Stimulated activated CD8-positive, alpha-beta memory T cell treated with anti-CD3 and anti-CD28 coated beads, Interleukin-15, amount 100 ng/mL, for 1 hour (primary cell): ENCODE measurements around the gene GATA3.

Experiments used
- DNase-seq: peaks from one replicate; pipeline ENCODE4 v3.0.0-alpha.2; 2020; ENCODE audit warnings: low read depth

The GATA3 gene

DNA sequence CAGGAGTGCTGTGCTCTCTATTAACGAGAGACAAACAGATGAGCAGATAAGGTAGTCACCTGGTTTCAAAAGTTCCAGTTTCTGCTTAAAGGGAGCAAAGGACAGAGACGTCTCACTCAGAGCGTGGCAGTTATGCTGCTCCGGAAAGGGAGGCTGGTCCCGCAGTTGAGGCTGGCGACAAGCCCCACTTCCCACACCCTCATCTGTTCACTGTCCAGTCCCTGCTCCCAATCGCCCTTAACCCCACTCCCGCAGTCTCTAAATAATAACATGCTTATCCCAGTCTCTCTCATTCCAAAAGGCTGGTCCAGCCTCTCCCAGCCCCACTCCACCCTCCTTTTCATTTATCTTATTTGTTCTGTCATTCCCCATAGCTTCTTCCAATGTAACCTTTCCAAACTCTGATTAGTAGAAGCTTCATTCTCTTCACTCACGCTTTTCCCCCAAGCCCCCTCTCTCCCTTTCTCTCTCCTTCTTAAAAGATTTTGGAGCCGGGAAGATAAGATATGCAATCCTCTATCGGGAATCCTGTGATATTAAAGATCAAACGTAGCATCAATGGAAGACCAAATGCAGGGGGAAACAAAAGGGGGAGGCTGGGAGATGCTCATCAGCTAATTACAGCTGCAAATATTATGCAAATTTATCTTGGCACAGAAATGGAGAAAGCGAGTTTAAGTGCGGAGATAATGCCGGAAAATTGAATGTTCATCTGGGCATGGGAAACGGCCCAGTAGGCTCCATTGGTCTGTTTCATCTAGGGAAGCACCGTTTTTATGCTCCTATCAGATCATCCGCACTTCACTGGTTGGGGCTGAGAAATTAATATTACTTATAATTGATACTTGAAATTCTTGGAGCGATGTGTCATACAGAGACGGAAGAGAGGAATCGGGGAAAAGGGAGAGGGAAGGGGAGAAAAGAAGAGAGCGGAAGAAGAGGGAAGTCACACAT is 16.3 kb upstream of the GATA3 start:
- no peak for DNase-seq

DNA sequence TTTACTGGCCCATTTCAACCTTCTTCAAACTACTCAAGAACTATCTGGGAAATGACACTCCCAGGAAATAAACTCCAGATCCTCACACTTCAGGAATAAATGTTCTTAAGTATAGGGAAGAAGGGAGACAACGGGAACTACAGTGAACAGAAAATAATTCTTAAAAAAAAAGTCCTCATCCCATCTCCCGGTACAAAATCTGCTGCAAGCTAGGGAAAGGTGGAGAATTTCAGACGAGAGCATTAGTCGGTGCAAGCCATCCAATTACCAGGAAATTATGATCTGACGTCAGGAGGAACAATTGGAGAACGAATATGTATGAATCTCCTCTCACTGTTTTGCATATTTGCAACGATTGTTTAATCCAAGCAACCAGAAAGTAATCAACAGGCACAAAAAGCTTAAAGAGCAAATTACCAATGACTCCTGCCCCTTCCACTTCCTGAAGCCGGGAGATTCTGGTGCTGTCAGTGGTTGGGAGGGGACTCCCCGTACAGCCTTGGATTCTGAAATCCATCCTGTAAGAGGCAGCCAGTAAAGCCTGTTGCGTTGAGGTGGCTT is 15.1 kb upstream of the GATA3 start:
- no peak for DNase-seq

DNA sequence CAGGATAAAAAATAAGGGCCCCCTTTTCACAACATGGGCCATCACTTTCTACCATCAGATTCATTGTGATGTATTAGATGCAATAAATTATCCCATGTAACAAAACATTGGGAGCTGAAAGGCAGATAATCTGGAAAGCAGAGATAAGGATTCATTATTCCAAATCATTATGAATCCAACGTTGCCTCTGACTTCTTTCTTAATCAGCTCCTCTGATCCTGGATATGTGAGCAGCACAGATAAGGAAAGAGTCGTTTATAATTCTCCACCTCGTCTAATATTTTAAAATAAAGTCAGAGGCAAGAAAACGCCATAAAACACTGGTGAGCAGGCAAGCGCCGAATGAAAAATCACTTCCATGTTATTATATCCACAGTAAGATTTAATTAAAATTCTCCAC is 13.8 kb upstream of the GATA3 start:
- DNase-seq: no peak

DNA sequence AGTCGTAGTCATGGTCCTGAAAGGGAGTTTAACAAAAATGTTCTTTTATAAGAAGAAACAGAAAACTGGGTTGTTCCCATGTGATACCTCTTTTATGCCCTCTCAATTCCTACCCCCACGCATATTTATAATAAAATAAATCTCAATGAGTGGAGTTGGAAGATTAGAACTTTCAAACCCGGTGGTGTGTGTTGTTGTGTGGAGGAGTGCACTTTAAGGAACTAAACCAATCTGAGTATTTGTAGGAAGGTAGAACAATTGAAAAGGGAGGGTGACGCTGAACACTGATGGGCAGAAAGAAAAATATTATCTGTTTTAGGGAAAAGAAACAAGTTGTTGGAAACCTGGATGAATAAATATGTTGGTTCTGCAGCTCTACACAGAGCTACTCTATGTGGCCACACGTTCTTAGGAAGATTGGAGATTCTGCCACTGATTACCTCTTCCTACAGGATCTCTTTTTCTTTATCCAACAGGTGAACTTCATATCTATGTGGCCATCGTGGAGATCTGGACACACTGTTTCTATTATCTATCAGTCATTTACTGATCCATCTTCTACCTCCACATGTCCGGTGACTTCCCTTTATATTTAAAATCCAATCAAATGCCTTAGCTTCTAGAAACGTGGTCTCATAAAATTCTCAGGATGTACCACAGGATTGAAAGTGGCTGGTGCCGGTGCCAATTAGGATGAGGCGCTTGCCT is 13.1 kb upstream of the GATA3 start:
- DNase-seq: no peak

DNA sequence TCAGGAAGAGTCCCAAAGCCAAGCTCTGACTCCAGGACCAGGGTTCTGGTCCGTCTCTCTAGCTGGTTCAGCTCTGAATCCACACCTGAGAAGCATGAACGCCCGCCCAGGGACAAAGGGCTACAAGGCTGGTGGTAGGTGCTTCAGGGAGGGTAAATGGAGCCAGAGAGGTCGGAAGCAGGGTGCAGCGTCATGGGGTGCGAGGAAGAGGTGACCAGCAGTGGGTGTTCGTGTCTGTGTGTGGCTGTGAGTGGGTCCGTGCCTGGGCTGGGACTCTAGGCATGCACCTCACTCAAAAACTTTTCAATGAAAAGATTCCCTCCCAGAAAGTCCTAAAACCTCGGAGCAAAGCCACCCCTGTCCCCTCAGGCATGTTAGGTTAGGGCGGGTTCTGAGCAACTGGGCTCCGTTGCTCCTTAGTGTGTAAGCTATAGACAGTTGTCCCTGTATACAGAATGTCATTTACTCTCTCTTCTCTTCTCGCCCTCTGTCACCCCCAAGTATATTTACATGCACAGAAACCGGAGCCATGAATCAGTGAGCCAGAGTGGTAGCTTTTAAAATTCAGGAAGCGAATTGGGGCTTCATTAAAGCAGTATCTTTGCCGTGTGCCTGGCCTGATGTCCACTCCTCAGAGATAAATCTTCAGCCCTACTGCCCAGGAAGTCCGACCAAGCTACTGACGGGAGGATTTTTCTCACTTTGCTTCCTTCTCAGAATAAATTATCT is 12.3 kb upstream of the GATA3 start:
- DNase-seq: no peak

DNA sequence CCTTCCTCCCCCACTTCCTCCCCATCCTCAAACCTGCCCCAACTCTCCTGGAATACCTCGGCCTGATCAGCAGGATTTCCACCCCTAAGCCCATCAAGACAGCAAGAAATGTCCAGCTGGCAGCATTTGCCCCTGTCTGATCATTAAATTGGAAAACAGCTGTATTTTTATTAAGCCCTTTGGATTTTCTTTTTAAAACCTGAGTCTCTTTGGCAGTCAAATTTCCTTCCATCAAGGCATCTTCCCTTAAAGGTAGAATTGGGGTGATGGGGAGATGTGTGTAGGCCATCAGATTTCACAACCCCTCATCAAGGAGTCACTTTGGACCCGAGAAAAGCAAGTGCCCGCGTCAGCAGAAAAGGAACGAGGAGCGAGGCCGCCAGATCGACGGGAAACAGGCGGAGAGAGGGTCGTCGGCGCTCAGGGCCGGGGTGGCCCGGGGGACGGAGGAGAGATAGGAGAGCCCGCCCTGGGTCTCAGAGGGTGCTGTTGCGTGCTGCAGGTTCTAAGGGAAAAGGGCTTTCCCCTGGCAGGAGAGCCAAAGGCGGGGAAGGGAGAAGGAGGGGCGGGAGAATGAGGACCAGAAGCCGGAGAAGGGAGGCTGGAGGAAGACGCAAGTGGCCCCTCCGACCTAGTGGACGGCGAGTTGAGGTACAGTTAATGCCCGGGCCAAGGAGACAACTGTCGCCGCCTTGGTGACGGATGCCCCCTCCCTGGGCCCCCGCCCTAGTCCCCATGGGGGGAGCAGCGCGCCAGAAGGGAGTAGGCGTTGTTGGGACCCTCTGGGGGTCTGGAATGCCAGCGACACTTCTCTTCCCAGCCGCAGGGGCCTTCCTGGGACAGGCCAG is 11.5 kb upstream of the GATA3 start:
- DNase-seq: no peak

DNA sequence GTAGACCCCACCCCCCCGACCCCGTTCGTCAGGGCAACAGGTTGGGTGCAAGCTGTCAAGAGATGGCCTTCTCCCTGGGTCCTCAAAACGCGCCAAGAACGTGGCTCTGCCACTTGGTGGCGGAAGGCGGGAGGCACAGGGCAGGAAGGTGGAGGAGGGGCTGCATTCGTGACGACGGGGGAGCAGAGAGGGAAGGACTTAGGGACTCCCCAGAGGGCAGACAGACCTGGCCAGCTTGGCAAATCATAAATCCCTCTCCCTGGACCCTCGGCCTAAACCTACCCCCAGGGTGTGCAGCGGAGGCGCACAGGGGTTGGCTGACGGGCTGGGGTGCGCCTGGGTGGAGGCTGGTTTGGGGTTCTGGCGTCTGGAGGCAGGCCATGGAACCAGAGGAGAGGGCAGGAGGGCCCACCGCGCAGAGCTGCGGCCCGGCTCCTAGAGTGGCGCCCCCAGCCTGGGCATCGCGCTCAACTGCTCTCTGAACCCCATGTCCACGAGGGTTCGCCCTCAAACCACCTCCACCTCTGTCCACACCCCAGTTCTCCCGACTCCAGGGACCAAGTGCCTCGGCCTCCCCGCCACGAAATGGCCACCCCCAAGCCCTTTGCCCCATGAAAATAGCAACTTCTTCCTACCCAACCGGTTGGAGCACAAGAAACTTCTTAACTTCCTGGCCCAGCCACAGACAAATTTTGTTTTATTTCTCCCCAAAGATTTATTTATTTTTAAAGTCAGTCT is 10.8 kb upstream of the GATA3 start:
- no peak for DNase-seq

DNA sequence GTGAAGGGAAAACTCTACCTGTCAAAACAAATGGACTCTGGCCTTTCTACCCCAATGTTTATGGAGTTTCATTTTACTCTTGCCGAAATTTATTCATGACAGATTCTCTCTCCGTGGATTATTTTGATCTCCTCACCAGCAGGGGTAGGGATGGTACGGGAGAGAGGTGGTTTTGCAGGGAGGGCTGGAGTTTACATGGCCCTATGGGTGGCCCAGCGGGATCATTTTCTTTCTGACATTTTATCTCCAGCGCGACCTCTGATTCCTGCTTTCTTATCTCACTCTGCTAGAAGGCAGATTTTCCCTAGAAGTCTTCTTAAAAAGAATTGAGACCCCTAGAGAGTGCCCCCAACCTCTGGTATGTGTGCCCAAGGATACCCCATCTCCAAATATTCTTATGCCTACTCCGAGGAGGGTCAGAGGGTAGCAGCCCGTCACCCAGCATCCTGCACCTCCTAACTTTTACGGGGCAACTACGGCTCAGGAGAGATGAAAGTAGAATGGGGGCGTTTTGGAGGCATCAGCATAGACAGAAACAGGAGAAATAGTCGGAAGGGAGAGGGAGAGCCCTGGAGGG is 10.1 kb upstream of the GATA3 start:
- DNase-seq: no peak

DNA sequence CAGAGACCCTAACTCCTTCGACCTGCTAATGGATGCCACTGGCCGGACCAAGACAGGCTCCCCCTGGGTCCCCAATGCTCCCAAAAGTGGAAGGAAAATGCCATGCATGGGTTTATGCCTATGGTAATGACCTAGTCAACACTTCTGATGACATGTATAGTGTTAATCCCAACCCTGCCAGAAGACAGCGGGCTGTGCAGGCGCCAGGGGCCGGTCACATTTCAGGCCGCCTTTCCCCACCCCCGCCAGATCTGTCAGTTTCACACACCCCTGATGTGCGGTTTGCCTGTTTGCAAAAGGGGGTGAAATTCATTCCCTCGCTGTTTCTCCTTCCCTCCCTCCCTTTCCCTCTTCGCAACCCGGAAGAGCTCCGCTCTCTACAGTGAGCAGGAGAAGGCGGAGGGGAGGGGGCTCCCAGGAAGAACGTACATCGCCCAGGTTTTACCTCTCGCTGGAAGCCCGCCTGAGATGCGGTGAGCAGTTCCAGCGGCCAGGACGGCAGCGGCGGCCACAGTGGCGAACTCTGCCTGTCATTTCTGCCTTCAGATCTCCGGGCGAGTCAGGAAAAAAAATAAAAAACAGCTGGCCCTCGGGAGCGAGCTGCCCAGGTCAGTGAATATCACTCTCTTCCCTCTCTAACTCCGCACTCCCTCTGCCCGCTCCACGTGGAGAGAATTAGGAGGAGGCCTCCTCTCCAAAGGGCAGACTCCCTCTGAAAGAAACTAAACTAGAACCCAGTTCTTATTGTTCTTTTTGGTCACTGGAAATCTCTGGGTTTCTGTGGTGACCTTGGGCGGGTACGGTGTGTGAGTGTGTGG is 9.4 kb upstream of the GATA3 start:
- no peak for DNase-seq

DNA sequence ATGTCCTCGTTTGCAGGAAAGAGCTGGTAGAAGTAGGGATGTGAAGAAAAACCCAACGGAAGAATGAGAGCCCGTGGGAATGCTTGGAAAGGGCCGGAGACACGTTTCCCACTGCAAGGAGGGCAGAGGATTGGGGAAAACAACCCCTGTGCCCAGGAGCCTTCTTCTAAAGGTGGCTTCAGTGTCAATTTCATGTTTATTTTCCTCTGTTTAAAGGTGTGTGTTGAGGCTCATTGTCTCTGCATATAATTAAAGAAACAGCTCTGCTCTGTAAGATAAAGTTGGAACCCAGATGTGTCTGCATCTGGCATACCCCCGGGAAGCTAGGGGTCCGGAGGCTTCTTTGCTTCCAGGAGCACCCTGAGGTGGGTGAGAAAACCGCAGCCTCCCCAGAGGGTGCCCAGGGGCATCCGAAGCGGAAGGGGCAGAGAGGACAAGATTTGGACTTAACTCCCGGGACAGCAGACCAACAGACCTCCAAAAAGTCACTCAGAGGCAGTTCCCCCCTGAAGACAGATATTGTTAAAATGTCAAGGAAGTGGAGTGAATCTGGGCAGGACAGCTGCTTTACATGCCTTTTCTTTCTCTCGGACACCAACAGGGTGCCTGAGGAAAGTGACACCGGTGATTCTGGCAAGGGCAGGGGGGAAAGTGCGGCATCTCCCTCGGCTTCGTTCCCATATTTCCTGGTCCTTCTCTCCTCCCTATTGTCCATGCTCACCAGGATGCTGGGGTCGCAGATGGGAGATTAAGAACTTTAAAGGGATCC is 8.6 kb upstream of the GATA3 start:
- DNase-seq: no peak

DNA sequence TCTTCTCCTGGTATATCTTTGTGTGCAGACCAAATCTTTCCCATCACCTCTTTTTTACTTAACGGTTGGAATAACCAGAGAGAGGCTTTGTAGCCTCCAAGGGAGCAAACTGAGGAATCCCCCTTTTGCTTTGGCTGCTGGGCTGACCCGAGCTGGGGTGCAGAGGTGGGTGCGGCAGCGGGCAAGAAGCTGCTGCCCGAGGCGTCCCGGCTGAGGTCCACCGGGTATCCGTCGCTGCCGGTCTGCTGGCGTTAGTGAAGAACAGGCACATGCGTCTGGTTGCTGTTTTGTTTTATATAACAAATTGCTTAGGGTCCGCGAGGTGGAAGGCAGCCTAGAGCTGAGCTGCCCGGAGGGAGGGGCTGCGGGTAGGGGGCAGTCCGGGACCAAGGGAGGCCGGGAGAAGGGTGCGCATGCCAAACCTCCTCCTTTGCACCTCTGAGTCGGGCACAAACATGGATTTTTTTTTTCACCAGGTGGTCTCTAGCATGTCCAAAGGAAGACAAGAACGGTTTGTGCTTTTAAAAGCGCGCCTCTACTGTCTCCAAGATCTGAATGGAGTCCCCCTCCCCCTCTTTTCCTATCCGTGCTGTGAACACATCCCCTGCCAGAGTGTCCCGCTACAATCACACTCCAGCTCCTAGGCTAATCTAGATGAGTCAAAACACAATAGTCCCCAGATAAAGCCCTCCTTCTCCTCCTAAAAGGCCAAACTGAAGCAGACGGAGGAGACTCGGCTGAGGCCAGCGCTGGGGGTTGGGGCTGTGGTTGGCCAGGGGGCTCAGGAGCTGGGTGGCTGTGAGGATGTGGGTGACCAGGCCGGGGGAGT is 6.8 kb upstream of the GATA3 start:
- no peak for DNase-seq

DNA sequence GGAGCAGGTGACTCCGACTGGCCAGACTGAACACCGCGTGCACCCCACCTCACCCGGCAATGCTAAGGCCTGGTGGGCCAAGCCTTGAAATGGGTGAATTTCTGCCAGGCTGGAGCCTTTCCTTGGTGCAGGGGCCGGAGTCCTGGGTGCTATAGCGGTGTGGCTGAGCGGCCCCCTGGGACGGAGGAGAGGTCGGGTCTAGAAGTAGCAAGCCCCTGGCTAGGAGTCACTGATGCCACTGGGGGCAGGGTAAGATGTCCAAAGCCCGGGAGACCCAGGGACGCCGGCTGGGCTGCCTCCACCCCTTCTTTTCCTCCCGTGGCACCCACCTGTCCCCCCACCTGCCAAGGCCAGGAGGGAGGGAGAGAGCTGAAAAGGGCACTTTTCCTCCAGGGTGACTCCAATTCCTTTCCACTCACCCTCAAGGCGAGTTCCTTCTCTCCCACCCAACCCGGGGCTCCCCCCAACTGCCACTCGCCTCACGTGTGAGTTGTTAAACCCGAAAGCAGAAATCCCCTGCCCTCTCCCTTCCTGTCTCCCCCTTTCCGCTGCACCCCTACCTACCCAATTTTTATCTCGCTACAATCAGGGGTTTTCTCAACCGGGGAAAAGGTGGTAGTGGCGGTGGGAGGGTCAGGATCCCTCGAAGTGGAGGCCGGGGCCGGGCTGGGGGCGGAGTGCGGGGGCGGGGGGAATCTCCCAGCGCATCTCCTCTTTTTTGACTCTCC is 6.0 kb upstream of the GATA3 start:
- DNase-seq: no peak

DNA sequence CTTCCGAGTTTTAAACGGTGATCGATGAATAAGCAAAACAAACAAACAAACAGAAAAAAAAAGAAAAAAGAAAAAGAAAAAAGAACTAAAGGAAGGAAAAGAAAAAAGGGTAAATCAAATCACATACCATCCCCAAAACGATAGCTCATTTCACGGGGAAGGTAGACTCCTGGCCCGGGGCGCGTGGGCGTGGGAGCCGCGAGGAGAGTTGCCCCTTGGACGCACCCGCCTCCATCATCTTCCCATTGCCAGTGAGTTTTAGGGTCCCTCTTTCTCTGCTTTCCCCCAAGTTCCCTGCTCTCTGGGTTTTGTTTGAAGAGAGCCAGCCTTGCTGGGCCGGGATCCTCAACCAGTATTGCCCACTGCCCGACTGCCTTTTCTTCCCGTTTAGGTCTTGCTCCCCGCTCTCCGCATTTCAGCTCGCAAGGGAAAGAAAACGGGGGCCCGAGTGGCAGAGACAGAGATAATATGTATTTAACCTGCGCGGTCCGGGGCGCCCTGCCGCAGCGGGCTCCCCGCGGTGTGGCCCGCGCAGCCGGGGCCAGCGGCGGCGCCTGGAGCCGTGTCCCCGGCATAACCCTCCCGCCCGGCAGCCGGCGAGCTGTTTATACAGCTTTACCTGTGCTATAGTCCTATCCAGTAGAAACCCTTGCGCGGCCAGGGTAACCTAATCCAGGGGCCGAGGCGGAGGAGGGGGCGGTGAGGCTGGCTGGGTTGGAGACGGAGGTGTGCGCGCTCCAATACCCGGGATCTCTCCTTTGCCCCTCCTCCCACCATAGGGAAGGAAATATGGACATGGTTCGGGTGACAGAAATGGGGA is 5.2 kb upstream of the GATA3 start:
- DNase-seq: no peak

DNA sequence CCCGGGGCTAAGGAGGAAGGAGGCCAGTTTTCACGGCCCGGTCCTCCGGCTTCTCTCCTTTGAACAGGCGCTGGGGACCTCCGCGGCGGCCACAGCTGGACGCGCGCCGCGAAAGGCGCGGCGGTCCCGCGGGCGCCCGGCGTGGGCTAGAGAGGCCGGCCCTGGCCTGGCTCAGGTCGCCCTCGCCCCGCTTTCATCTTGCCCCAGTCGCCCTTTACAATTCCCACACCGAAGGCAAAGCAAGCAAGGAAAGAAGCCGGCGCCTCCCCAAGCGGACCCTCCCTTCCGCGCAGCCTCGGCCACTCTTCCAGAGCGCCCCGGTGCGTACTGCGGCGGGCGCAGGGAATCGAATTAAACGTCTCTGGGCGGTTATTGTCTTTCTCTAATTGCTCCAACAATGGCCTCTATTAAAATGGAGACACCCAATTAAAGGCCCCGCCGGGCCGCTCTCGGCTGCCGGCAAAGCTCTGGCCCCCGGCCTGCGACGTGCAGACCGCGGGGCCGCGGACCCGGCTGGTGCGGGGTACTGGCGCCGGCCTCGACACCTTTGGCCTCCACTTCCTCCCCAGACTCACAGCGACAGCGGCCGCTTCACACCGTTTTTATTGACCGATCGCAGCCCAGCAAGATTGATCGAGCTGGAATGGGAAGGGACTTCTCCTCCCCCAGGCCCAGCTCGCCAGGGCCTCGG is 4.5 kb upstream of the GATA3 start:
- no peak for DNase-seq

DNA sequence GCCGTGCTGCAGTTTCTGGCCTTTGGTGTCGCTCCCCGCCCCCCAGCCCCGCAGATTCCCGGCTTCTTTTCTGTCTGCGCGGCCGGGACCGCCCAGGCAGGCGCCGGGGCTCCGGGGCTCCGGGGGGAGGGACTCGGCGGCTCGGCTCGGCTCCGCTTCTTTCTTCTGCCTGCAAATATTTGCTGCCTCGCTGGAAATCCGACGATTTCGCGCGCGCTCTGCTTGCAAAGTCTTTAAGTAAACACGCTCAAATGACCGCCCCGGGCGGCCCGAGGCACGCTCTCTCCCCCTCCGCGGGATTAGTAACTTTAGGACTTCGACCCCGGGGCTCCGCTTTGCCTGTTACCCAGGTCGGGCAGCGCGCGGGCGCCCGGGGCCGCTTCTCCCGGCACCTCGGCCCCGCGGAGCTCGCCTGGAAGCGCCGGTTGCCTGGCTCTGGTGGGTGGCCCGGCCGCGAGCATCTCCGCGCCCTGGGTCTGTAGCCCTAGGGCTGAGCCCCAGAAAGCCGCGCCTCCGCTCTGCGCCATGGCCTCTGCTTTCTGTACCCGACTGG is 3.9 kb upstream of the GATA3 start:
- DNase-seq: no peak
